Adrenal gland (tissue), 12 donors: ENCODE results near the gene REC8. TPM values are rescaled to one million over a fixed set of nuclear protein-coding genes. Genes with fewer than 3 reads are reported as not detected.

Experiments used
- DNase-seq, 7 donors: peaks; one replicate each; pipeline ENCODE4 v3.0.0-alpha.2; 2019 to 2020
- H3K27ac ChIP-seq, 5 donors: fragments of 200-600 bp; sonication (generic) in 4 of 5; 1 replicate in 3 of 5; 2 replicates in 2 of 5; pipeline versions ENCODE4 v1.5.1 to v1.8.0; 2016 to 2020; ENCODE audit warnings: mild to moderate bottlenecking in 1 of 5
- H3K27me3 ChIP-seq: fragments of 200-600 bp; 2 replicates; pipeline ENCODE4 v1.8.0; 2021
- H3K36me3 ChIP-seq, 2 donors: fragments of 200-600 bp; replicated peaks in 1 of 2; 1 replicate in 1 of 2; 2 replicates in 1 of 2; pipeline versions ENCODE4 v1.5.1 to v1.8.0; 2018 to 2022
- H3K4me1 ChIP-seq, 2 donors: fragments of 200-600 bp; replicated peaks in 1 of 2; 1 replicate in 1 of 2; 2 replicates in 1 of 2; pipeline versions ENCODE4 v1.5.1 to v1.8.0; 2018 to 2021
- H3K4me3 ChIP-seq, 4 donors: fragments of 200-600 bp; sonication (generic) in 3 of 4; one replicate each; pipeline ENCODE4 v1.5.1; 2016 to 2018
- H3K9me3 ChIP-seq, 3 donors: fragments of 200-600 bp; sonication (generic) in 1 of 3; replicated peaks in 1 of 3; 1 replicate in 2 of 3; 2 replicates in 1 of 3; pipeline versions ENCODE4 v1.5.1 to v1.8.0; 2016 to 2021
- POLR2A ChIP-seq, 2 donors: fragments of 450-650 bp; IDR thresholded peaks; one replicate each; pipeline ENCODE4 v1.6.1; 2017; ENCODE audit warnings: antibody characterized with exemption in 2 of 2, mild to moderate bottlenecking in 2 of 2, moderate library complexity in 1 of 2
- WGBS, 4 donors: extraction: QIAGEN DNeasy Blood & Tissue Kit in 2 of 4; methylation state at CpG; one replicate each; pipeline versions ENCODE4 v1.1.5 to v1.1.7; 2013 to 2017; 5-methylcytosine and 5-hydroxymethylcytosine counted together
- intact Hi-C, 2 donors: fragments of 100-400 bp; cut with DNase I; formaldehyde crosslinking; loops; one replicate each; pipeline versions ENCODE4 v1.14.1 to v1.15.0; 2022 to 2023
- polyA plus RNA-seq, 3 donors: library from polyadenylated mRNA; stranded (reverse); fragments of 200-250 nt in 2 of 3; fragments of 350-450 nt in 1 of 3; fragmentation: Illumina TruSeq in 1 of 3; extraction: RNeasy Lipid Tissue Mini Kit (QIAGEN cat#74804) in 1 of 3; gene quantifications; one replicate each; pipeline ENCODE4 v1.2.3, GENCODE V29; 2013 to 2014
- total RNA-seq, 9 donors: library from RNA; depleted of rRNA in 4 of 9; stranded (reverse); fragments of >200 nt in 4 of 9; fragments of 120-200 nt in 1 of 9; fragmentation: NEBNext Ultra II Directional in 1 of 9; extraction: Animal tissue kit (Norgen Biotek cat#: 25700) in 1 of 9; gene quantifications; one replicate each; pipeline versions ENCODE4 v1.1.0 to v1.2.4, GENCODE V29; 2013 to 2023
- TF ChIP-seq, protein P1 (sequence below), 6 experiments: fragments of 450-650 bp in 4 of 6; fragments of 200-600 bp in 2 of 6; sonication (generic) in 1 of 6; IDR thresholded peaks; 1 replicate in 5 of 6; 2 replicates in 1 of 6; pipeline versions ENCODE4 v1.5.1 to v1.8.0; 2016 to 2021; ENCODE audit warnings: antibody characterized with exemption in 6 of 6, mild to moderate bottlenecking in 2 of 6, moderate library complexity in 1 of 6
- donor health status: healthy with polysubstance abuse.
- donor health status: Bipolar disorder and iron deficiency.
- donor health status: DM: yes; HTN: yes; CAD: no.
- donor health status: DM: no; HTN: no; CAD: no.
- donor health status: DM: no; HTN: no; CAD: no.
- donor health status: DM: yes; HTN: yes; CAD: no.

The REC8 gene
- total and polyA plus RNA-seq, 12 donors, result 1.3 to 111 (median 11.4) TPM

DNA sequence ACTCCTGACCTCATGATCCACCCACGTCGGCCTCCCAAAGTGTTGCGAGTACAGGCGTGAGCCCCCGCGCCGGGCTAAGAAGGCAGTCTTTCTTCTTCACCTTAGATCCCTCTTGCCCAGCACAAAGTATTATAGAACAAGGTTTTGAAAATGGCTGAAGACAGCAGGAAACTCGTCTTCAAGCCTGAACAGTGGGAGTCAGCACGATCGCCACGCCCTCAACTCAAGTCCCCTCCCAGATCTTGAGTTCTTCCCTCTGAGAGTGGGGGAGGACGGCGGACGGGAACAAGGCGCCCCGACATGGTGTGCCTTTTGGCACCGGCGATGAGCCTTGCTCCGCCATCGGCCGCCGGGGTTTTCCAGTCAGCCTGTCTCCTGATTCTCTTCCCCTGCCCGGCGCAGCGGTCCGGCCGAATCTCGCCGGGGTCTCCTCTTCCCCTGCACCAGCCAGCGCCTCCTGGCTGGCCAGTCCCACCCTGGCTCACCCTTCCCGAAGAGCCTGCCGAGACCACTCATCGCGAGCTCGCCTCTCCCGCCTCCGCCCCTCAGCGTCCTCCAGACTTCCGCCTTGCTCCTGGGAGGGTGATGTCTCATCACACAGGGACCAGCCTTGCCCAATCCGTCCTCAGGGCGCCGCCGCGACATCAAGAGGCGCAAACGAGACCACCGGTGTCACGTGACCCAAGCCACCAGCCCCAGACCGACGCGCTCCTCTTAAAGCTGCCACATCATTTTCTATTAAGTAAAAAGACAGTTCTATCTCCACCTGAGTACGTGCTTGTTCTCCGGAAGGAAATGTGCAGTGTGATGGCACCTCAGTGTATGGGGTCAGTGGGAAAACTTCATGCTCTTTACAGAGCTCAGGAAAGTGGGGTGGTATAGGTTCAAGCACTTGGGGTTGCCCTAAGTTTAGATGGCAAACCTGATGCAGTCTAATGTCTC is 41.3 kb downstream of the REC8 start, which contains the start of gene CHMP4A:
Gene CHMP4A, minus strand, starts transcription at position 565 of the 942 bp plus-strand sequence. Its CDS starts 49 bp downstream, at position 516.
- Histone ChIP-seq H3K4me3 (peak within 1 kb of the TSS in 3 of 4 donors; percentile 35 to 67 (median 43)), H3K4me1 (peaks cover 17 to 25% of the 10 kb centered on the region in 2 donors), H3K27ac (peak within 1 kb of the TSS; percentile 90 to 99 (median 97)), H3K27me3 (no peaks in the 10 kb centered on the region), H3K9me3 (no peaks in the 10 kb centered on the region), H3K36me3 (peaks cover 0 to 38% of the 10 kb centered on the region in 2 donors)
- intact Hi-C loops, result no loop called here
- peak; percentile 94 to 99 (median 99) for DNase-seq
- 0 to 1% (median 1%) methylated on average over 36 to 53 of the region's 53 CpGs for WGBS, 4 donors
- peak; percentile 95 to 98 for TF ChIP-seq POLR2A (IDR thresholded peaks at IDR 0.05)
- TF ChIP-seq, protein P1, sequence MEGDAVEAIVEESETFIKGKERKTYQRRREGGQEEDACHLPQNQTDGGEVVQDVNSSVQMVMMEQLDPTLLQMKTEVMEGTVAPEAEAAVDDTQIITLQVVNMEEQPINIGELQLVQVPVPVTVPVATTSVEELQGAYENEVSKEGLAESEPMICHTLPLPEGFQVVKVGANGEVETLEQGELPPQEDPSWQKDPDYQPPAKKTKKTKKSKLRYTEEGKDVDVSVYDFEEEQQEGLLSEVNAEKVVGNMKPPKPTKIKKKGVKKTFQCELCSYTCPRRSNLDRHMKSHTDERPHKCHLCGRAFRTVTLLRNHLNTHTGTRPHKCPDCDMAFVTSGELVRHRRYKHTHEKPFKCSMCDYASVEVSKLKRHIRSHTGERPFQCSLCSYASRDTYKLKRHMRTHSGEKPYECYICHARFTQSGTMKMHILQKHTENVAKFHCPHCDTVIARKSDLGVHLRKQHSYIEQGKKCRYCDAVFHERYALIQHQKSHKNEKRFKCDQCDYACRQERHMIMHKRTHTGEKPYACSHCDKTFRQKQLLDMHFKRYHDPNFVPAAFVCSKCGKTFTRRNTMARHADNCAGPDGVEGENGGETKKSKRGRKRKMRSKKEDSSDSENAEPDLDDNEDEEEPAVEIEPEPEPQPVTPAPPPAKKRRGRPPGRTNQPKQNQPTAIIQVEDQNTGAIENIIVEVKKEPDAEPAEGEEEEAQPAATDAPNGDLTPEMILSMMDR (IDR thresholded peaks at IDR 0.05), result peak in 3 of 6 experiments; percentile 18 to 40 (median 35)

DNA sequence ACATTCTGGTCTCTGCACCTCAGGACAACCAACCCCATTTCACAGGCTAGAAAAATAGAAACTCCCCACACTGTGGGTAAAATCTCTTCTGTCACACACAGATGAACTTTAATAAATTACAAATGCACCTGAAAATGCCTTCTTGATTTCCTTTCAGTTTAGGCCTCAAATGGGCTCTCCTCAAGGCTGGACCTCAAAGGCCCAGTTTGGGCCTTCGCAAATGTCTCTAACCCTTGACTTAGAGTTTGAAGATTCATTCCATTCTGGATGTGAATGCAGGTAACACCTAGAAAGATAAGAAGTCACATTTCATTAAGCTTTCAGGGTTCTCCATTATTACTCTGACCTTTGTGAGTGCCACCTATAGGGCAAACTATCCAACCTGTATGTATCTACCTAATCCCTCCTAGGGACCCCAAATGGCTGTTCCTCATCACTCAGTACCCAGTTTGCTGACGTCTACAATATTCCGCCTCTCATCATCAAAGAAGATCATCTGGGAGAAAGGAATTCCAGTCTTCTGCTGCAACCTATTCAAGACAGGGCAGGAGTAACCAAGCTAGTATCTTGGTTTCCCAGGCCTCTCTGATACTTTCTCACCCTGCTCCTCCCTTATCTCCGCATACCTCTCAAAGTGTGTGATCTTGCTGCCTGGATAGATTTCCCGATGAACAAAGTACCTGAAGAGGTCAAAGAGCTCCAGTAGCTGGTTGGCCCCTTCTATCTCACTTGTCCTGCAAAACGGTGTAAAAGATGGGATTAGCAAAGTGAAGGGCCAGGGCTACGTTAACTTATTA is 42.2 kb downstream of the REC8 start:
- Histone ChIP-seq H3K27me3 (no peaks in the 10 kb centered on the region), H3K4me1 (peaks cover 17 to 25% of the 10 kb centered on the region in 2 donors), H3K9me3 (no peaks in the 10 kb centered on the region), H3K4me3 (peak overlapping the region in 2 of 4 donors; percentile 35 to 67), H3K36me3 (peaks cover 0 to 33% of the 10 kb centered on the region in 2 donors), H3K27ac (peak overlapping the region; percentile 90 to 99 (median 97))
- WGBS, 4 donors, result 92 to 95% (median 94%) methylated on average over 7 of the region's 7 CpGs
- TF ChIP-seq POLR2A (IDR thresholded peaks at IDR 0.05), result no peak
- TF ChIP-seq, protein P1 (IDR thresholded peaks at IDR 0.05), result no peak
- intact Hi-C loops, result no loop called here
- DNase-seq, result peak in 1 of 7 donors; percentile 9

DNA sequence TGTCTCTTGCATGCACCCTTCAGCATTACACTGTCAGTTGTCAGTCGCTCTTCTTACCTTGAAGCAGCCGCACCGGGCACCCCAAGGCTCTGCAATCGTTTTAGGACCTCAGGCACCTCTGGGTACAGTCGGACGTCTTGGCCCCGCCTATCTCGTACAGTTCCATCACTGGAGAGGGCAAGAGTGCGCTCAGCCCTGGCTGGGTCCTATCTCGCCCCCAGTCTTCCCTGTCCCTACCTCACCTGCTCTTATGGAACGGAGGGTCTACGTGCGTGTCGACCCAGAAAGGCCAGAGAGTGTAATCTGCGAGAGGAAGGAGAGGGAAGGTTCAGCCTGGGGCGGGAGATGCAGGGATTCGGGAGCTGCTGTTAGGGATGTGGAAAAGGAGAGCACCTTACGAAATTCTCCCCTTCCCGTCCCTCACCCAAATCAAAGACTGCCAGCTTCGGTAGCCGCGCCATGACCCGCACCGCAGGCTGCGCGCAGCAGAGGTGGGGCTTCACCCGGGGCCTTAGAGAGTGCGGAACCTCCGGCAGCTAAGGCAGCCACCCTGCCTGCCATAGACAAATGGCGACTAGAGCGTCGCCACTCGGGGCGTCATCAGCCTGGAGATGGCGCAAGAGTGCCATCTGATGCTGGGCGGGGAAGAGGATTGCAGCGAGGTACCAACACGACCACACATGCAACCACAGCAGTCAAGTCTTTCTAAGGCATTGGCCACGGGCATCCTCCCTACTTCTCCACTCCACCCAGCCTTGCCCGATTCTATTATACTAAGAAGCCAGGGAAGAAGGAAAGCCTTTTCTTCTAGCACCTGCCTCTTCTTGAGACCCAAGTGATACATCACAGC is 43.8 kb downstream of the REC8 start, which contains the start of gene MDP1:
Gene MDP1, minus strand, starts transcription at position 572 of the 850 bp plus-strand sequence. Its CDS starts 111 bp downstream, at position 461.
- Histone ChIP-seq H3K9me3 (no peaks in the 10 kb centered on the region), H3K27me3 (no peaks in the 10 kb centered on the region), H3K4me3 (peak within 1 kb of the TSS; percentile 43 to 86 (median 64)), H3K36me3 (peaks cover 0 to 16% of the 10 kb centered on the region in 2 donors), H3K27ac (peak within 1 kb of the TSS; percentile 64 to 98 (median 84)), H3K4me1 (peaks cover 17 to 25% of the 10 kb centered on the region in 2 donors)
- WGBS, 4 donors, result 1% methylated on average over 16 to 40 of the region's 40 CpGs
- intact Hi-C loops, result no loop called here
- TF ChIP-seq POLR2A (IDR thresholded peaks at IDR 0.05), result peak; percentile 83 to 94
- TF ChIP-seq, protein P1 (IDR thresholded peaks at IDR 0.05), result peak; percentile 12 to 54 (median 46)
- peak; percentile 84 to 94 (median 88) for DNase-seq
